SK-N-SH (cell line): ENCODE measurements around the gene USP14. TPM values are rescaled to one million over a fixed set of nuclear protein-coding genes. Genes with fewer than 3 reads are reported as not detected.

Experiments
- CTCF ChIA-PET: fragments of 300-600, 350-600 bp; formaldehyde crosslinking; extraction: SDS; loops from one replicate; lab custom pipeline; 2021; lab: Yijun Ruan, JAX
- POLR2A ChIA-PET: fragments of 350-600 bp; sonication (Branson Sonifier 250); formaldehyde crosslinking; extraction: SDS; loops from one replicate; lab custom pipeline; 2020; ENCODE audit warnings: antibody characterized with exemption, inconsistent platforms; lab: Yijun Ruan, JAX
- DNase-seq: peaks from one replicate; pipeline ENCODE4 v3.0.0; 2012
- H2AFZ ChIP-seq: fragments of 200-600 bp; sonication (generic); 2 replicates; pipeline ENCODE4 v1.8.1; 2016; ENCODE audit warnings: antibody characterized with exemption, mild to moderate bottlenecking, low read depth
- H3F3A ChIP-seq: fragments of 200-600 bp; sonication (generic); replicated peaks from 2 replicates; pipeline ENCODE3; 2016; ENCODE audit warnings: antibody characterized with exemption, mild to moderate bottlenecking; ENCODE audit not compliant: insufficient read depth
- H3K27ac ChIP-seq, 2 experiments: fragments of 200-500 bp in 1 of 2; fragments of 200-600 bp in 1 of 2; sonication (Bioruptor generic) in 1 of 2; sonication (generic), shearing (Covaris generic) in 1 of 2; 2 replicates each; pipeline versions ENCODE4 v1.5.1 to v1.6.1; 2014 to 2016; ENCODE audit warnings: low read depth in 2 of 2, inconsistent platforms in 1 of 2, low read length in 1 of 2, mild to moderate bottlenecking in 1 of 2, mixed read lengths in 1 of 2
- H3K27me3 ChIP-seq: fragments of 200-600 bp; sonication (generic), shearing (Covaris generic); 2 replicates; pipeline ENCODE4 v1.6.1; 2016; ENCODE audit warnings: mixed run types; ENCODE audit not compliant: insufficient read depth
- H3K36me3 ChIP-seq, 2 experiments: fragments of 200-500 bp in 1 of 2; fragments of 200-600 bp in 1 of 2; sonication (Bioruptor generic) in 1 of 2; sonication (generic) in 1 of 2; replicated peaks in 1 of 2; 2 replicates each; pipeline versions ENCODE3 to v1.5.1; 2014 to 2016; ENCODE audit warnings: low read length in 1 of 2, mild to moderate bottlenecking in 1 of 2; ENCODE audit not compliant: insufficient read depth in 2 of 2, control insufficient read depth in 1 of 2
- H3K4me1 ChIP-seq, 2 experiments: fragments of 200-500 bp in 1 of 2; fragments of 200-600 bp in 1 of 2; sonication (Bioruptor generic) in 1 of 2; sonication (generic), shearing (Covaris generic) in 1 of 2; 2 replicates each; pipeline versions ENCODE4 v1.5.1 to v1.6.1; 2014 to 2016; ENCODE audit warnings: low read depth in 1 of 2, low read length in 1 of 2, mixed run types in 1 of 2; ENCODE audit not compliant: insufficient read depth in 2 of 2, control insufficient read depth in 1 of 2
- H3K4me2 ChIP-seq: fragments of 200-600 bp; sonication (generic), shearing (Covaris generic); 2 replicates; pipeline ENCODE4 v1.6.1; 2017; ENCODE audit warnings: mixed run types
- H3K4me3 ChIP-seq, 2 experiments: fragments of 200-500 bp in 1 of 2; fragments of 200-600 bp in 1 of 2; sonication (Bioruptor generic) in 1 of 2; sonication (generic), shearing (Covaris generic) in 1 of 2; 2 replicates each; pipeline versions ENCODE4 v1.5.1 to v1.8.1; 2014 to 2016; ENCODE audit warnings: low read depth in 2 of 2, inconsistent platforms in 1 of 2, low read length in 1 of 2, mild to moderate bottlenecking in 1 of 2, mixed read lengths in 1 of 2, moderate library complexity in 1 of 2
- H3K79me2 ChIP-seq: fragments of 200-600 bp; sonication (generic); 2 replicates; pipeline ENCODE4 v1.8.1; 2017; ENCODE audit warnings: mild to moderate bottlenecking; ENCODE audit not compliant: insufficient read depth
- H3K9ac ChIP-seq: fragments of 200-600 bp; sonication (generic); 2 replicates; pipeline ENCODE4 v1.6.1; 2017; ENCODE audit warnings: mixed run types
- H3K9me2 ChIP-seq: fragments of 200-600 bp; sonication (generic); 2 replicates; pipeline ENCODE4 v1.6.1; 2017; ENCODE audit warnings: mixed run types
- H3K9me3 ChIP-seq: fragments of 200-600 bp; sonication (generic); 2 replicates; pipeline ENCODE4 v1.6.1; 2017; ENCODE audit warnings: mixed run types, mild to moderate bottlenecking, moderate library complexity
- H4K20me1 ChIP-seq: fragments of 200-600 bp; sonication (generic); 2 replicates; pipeline ENCODE4 v1.6.1; 2017; ENCODE audit warnings: mild to moderate bottlenecking, mixed run types; ENCODE audit not compliant: insufficient read depth
- GATA2 ChIP-seq: sonication (generic); formaldehyde crosslinking; IDR thresholded peaks from 2 replicates; pipeline ENCODE4 v1.5.0; 2020; ENCODE audit warnings: mild to moderate bottlenecking, missing genetic modification reagents
- RAD21 ChIP-seq: IDR thresholded peaks from 2 replicates; pipeline ENCODE4 v1.6.1; 2012; ENCODE audit warnings: mild to moderate bottlenecking, low read length
- RXRA ChIP-seq: IDR thresholded peaks from 2 replicates; pipeline ENCODE4 v1.4.0; 2012; ENCODE audit warnings: low read depth, mild to moderate bottlenecking, borderline replicate concordance
- TAF1 ChIP-seq: IDR thresholded peaks from 2 replicates; pipeline ENCODE4 v1.6.1; 2012; ENCODE audit warnings: low read depth, mild to moderate bottlenecking, low read length, moderate library complexity, borderline replicate concordance
- TCF12 ChIP-seq: IDR thresholded peaks from 2 replicates; pipeline ENCODE4 v1.4.0; 2012
- WGBS: methylation state at CpG from one replicate; pipeline ENCODE4 v1.1.6; 2017; ENCODE audit warnings: low lambda C conversion rate; 5-methylcytosine and 5-hydroxymethylcytosine counted together
- polyA plus RNA-seq, 3 experiments: library from polyadenylated mRNA; depleted of rRNA; stranded (reverse); fragments of >200 nt; gene quantifications; 2 replicates each; pipeline ENCODE4 v1.2.3, GENCODE V29; 2012
- small RNA-seq, 7 experiments: library from RNA; depleted of rRNA; stranded (forward); fragments of <200 nt; gene quantifications; one replicate each; pipeline ENCODE3, GENCODE V24; 2012
- TF ChIP-seq, protein P1 (sequence below): fragments of 200-600 bp; sonication (generic); IDR thresholded peaks from 2 replicates; pipeline ENCODE4 v1.6.1; 2017; ENCODE audit warnings: antibody characterized with exemption, mild to moderate bottlenecking, moderate library complexity

USP14 gene
- polyA plus RNA-seq, 1 of the 3 experiments (the other 2 are of a cell fraction): 22.0 TPM

DNA sequence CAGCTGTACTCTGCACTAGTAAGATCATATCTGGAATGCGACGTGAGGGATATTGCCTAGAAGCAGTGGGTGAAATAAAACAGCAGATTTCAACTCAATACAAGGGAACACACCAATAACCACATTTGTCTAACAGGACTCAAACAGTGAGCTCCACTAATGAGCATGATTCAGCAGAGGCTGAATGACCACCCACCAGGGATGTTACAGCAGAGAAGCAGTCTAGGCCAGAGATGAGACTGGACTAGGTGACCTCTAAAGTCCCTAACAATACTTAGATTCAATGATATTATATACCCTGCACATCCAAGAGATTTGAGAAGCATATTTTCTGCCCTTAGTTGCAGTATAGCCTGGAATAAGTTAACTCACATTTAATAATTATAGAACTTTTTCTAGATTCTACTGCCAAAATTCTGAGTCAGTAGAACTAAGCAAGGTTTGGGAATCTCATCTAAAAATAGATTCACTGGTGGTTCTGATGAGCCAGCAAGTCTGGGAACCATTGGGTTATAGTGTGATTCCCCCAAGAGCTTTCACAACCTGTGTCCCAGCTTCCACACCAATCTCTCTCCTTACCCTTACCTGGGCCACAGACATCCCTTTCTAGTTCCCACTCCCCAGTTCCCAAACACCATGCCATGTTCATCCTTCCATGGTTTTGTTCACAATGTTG is 103.2 kb downstream of the USP14 start:
- no peak overlapping the region for H2AFZ ChIP-seq
- peaks cover 64 to 87% of the 10 kb centered on the region in 2 experiments for H3K36me3 ChIP-seq
- no peaks in the 10 kb centered on the region for H3K9me2 ChIP-seq
- TF ChIP-seq TCF12 (no peak), RAD21 (no peak), RXRA (no peak), GATA2 (CRISPR knock-in tag) (no peak), TAF1 (no peak)
- TF ChIP-seq, protein P1, sequence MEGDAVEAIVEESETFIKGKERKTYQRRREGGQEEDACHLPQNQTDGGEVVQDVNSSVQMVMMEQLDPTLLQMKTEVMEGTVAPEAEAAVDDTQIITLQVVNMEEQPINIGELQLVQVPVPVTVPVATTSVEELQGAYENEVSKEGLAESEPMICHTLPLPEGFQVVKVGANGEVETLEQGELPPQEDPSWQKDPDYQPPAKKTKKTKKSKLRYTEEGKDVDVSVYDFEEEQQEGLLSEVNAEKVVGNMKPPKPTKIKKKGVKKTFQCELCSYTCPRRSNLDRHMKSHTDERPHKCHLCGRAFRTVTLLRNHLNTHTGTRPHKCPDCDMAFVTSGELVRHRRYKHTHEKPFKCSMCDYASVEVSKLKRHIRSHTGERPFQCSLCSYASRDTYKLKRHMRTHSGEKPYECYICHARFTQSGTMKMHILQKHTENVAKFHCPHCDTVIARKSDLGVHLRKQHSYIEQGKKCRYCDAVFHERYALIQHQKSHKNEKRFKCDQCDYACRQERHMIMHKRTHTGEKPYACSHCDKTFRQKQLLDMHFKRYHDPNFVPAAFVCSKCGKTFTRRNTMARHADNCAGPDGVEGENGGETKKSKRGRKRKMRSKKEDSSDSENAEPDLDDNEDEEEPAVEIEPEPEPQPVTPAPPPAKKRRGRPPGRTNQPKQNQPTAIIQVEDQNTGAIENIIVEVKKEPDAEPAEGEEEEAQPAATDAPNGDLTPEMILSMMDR: no peak
- H3K4me2 ChIP-seq: no peak overlapping the region
- 95% methylated on average over 2 of the region's 2 CpGs for WGBS
- H3K27ac ChIP-seq: no peak overlapping the region
- ChIA-PET POLR2A (interaction anchor here (0.5 kb wide), 1 partner anchor 545 kb away, joined by 3 read pairs; no protein-coding TSS in a partner anchor), CTCF (no interaction called here)
- H3K4me3 ChIP-seq: no peak overlapping the region
- no peaks in the 10 kb centered on the region for H3K9me3 ChIP-seq
- no peak for DNase-seq
- H3K9ac ChIP-seq: no peak overlapping the region
- no peaks in the 10 kb centered on the region for H3K27me3 ChIP-seq
- H3K4me1 ChIP-seq: peaks cover 0 to 1% of the 10 kb centered on the region in 2 experiments; a peak in 1 of 4 replicates
- H4K20me1 ChIP-seq: no peaks in the 10 kb centered on the region
- peaks cover 17% of the 10 kb centered on the region for H3K79me2 ChIP-seq
- H3F3A ChIP-seq: no peaks in the 10 kb centered on the region

Small RNA genes within 50 kb of the gene (small RNA-seq; reads per million reads assigned to genes)
- 0 reads per million in 7 experiments for gene MIR8078

Other genes with a start within 250 kb of the USP14 start
- not detected in 2 replicates for gene TUBB8B, start 108.9 kb upstream of the USP14 start, polyA plus RNA-seq (2012; rRNA removed)
- gene THOC1, start 109.5 kb downstream of the USP14 start, polyA plus RNA-seq (2012; rRNA removed): 12.3 and 14.4 TPM in 2 replicates